CD14-positive monocyte (primary cell): ENCODE measurements around the gene PRSS1. TPM values are rescaled to one million over a fixed set of nuclear protein-coding genes. Genes with fewer than 3 reads are reported as not detected.

Experiments used
- DNase-seq, 3 donors: peaks; one replicate each; pipeline ENCODE4 v3.0.0-alpha.2; 2011 to 2022
- H2AFZ ChIP-seq: 2 replicates; pipeline ENCODE4 v1.6.0; 2012; ENCODE audit warnings: mild to moderate bottlenecking, low read depth, low read length, inconsistent platforms; ENCODE audit not compliant: insufficient read depth, poor library complexity, severe bottlenecking
- H3K27ac ChIP-seq, 2 donors: 1 replicate in 1 of 2; 2 replicates in 1 of 2; pipeline ENCODE4 v1.5.1; 2012 to 2013; ENCODE audit warnings: low read length in 2 of 2, control low read depth in 1 of 2, inconsistent platforms in 1 of 2, low read depth in 1 of 2, mild to moderate bottlenecking in 1 of 2
- H3K27me3 ChIP-seq, 2 donors: one replicate each; pipeline versions ENCODE4 v1.6.0 to v1.6.1; 2011 to 2013; ENCODE audit warnings: low read length in 2 of 2; ENCODE audit not compliant: control insufficient read depth in 2 of 2, insufficient read depth in 2 of 2
- H3K36me3 ChIP-seq, 2 donors: replicated peaks in 1 of 2; 1 replicate in 1 of 2; 2 replicates in 1 of 2; pipeline versions ENCODE4 v1.5.1 to v1.6.1; 2012 to 2013; ENCODE audit warnings: low read length in 2 of 2, control low read depth in 1 of 2, inconsistent platforms in 1 of 2, mild to moderate bottlenecking in 1 of 2; ENCODE audit not compliant: insufficient read depth in 2 of 2, control insufficient read depth in 1 of 2
- H3K4me1 ChIP-seq, 2 donors: 1 replicate in 1 of 2; 2 replicates in 1 of 2; pipeline versions ENCODE4 v1.5.1 to v1.6.1; 2012 to 2013; ENCODE audit warnings: low read length in 2 of 2, control low read depth in 1 of 2, inconsistent platforms in 1 of 2, mild to moderate bottlenecking in 1 of 2, moderate library complexity in 1 of 2; ENCODE audit not compliant: insufficient read depth in 2 of 2, control insufficient read depth in 1 of 2
- H3K4me2 ChIP-seq: replicated peaks from 2 replicates; pipeline ENCODE3; 2012; ENCODE audit warnings: low read length, moderate library complexity, mild to moderate bottlenecking; ENCODE audit not compliant: poor library complexity, severe bottlenecking; ENCODE audit errors: extremely low read depth
- H3K4me3 ChIP-seq, 3 experiments: fragments of 200-600 bp in 1 of 3; sonication (generic) in 1 of 3; replicated peaks in 1 of 3; 1 replicate in 2 of 3; 2 replicates in 1 of 3; pipeline ENCODE4 v1.5.1; 2011 to 2013; ENCODE audit warnings: low read length in 3 of 3, mild to moderate bottlenecking in 3 of 3, control low read depth in 2 of 3, low read depth in 2 of 3, inconsistent platforms in 1 of 3, moderate library complexity in 1 of 3
- H3K79me2 ChIP-seq: 2 replicates; pipeline ENCODE4 v1.6.0; 2012; ENCODE audit warnings: mild to moderate bottlenecking, control low read depth, inconsistent platforms, low read length, moderate library complexity; ENCODE audit not compliant: insufficient read depth
- H3K9ac ChIP-seq: 2 replicates; pipeline ENCODE4 v1.6.0; 2017; ENCODE audit warnings: low read length, mild to moderate bottlenecking; ENCODE audit not compliant: insufficient read depth, poor library complexity, severe bottlenecking
- H3K9me3 ChIP-seq, 2 donors: replicated peaks in 1 of 2; 1 replicate in 1 of 2; 2 replicates in 1 of 2; pipeline versions ENCODE4 v1.5.1 to v1.6.1; 2012 to 2013; ENCODE audit warnings: low read length in 2 of 2, control low read depth in 1 of 2; ENCODE audit not compliant: control insufficient read depth in 1 of 2, insufficient read depth in 1 of 2
- H4K20me1 ChIP-seq: 2 replicates; pipeline ENCODE4 v1.6.0; 2012; ENCODE audit warnings: mild to moderate bottlenecking, low read length, control low read depth, moderate library complexity; ENCODE audit not compliant: insufficient read depth
- H3K27ac Mint-ChIP-seq, 7 donors: one replicate each; pipeline ENCODE4 v1.8.0; 2020; ENCODE audit warnings: mild to moderate bottlenecking in 7 of 7, mixed read lengths in 7 of 7, moderate library complexity in 6 of 7, inconsistent platforms in 2 of 7
- H3K27me3 Mint-ChIP-seq, 3 donors: one replicate each; pipeline ENCODE4 v1.8.0; 2021 to 2022; ENCODE audit warnings: low read depth in 3 of 3, mild to moderate bottlenecking in 3 of 3, mixed read lengths in 3 of 3, moderate library complexity in 3 of 3, inconsistent platforms in 1 of 3
- H3K36me3 Mint-ChIP-seq, 2 donors: one replicate each; pipeline ENCODE4 v1.8.0; 2020; ENCODE audit warnings: mixed read lengths in 2 of 2, inconsistent platforms in 1 of 2, mild to moderate bottlenecking in 1 of 2
- H3K4me1 Mint-ChIP-seq: one replicate; pipeline ENCODE4 v1.8.0; 2020; ENCODE audit warnings: mild to moderate bottlenecking, mixed read lengths
- H3K4me3 Mint-ChIP-seq, 2 donors: one replicate each; pipeline ENCODE4 v1.8.0; 2020; ENCODE audit warnings: mild to moderate bottlenecking in 2 of 2, mixed read lengths in 2 of 2, moderate library complexity in 1 of 2
- H3K9me3 Mint-ChIP-seq, 7 donors: one replicate each; pipeline ENCODE4 v1.8.0; 2020 to 2022; ENCODE audit warnings: mixed read lengths in 7 of 7, mild to moderate bottlenecking in 6 of 7, moderate library complexity in 6 of 7, inconsistent platforms in 2 of 7
- WGBS: methylation state at CpG from one replicate; pipeline ENCODE4 v1.1.5; 2013; ENCODE audit warnings: missing lambda C conversion rate; ENCODE audit not compliant: insufficient coverage; 5-methylcytosine and 5-hydroxymethylcytosine counted together
- intact Hi-C, 2 donors: fragments of 100-400 bp; cut with micrococcal nuclease; formaldehyde crosslinking; loops; one replicate each; pipeline versions ENCODE4 v1.15.0 to v1.15.1; 2023
- polyA plus RNA-seq, 3 donors: library from polyadenylated mRNA; depleted of rRNA in 1 of 3; unstranded in 2 of 3; stranded (reverse) in 1 of 3; fragments of 300-500 nt in 2 of 3; fragments of >200 nt in 1 of 3; fragmentation: Illumina TruSeq in 2 of 3; gene quantifications; 1 replicate in 2 of 3; 2 replicates in 1 of 3; pipeline ENCODE4 v1.2.3, GENCODE V29; 2012 to 2021
- TF ChIP-seq, protein P1 (sequence below): fragments of 200-600 bp; IDR thresholded peaks from one replicate; pipeline ENCODE4 v1.8.0; 2022; ENCODE audit warnings: antibody characterized with exemption, mild to moderate bottlenecking

PRSS1 gene
- polyA plus RNA-seq, 3 donors = not detected

DNA sequence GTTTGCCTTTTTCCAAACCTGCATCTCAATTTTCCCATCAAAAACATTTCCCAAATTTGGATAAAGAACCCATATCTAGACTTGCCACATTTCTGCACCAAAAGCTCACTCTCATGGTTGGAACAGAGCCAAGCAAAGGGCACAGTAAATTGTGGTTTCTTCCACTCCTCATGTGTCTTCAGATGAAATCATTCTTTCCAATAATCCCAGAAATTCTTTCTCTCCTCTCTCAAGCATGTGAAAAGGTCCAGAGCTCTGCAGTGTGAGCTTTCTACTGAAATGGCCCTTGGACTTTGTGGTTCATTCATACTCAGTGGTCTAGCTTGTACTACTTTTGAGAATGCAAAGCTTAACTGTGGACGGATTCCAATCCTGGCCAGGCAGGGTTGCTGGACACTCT lies 41.3 kb downstream of the PRSS1 start:
- Histone ChIP-seq H3K4me3 (no peak overlapping the region), H2AFZ (no peak overlapping the region), H4K20me1 (no peaks in the 10 kb centered on the region), H3K9ac (no peak overlapping the region), H3K4me2 (no peak overlapping the region), H3K79me2 (no peaks in the 10 kb centered on the region), H3K27ac (no peak overlapping the region), H3K4me1 (no peaks in the 10 kb centered on the region), H3K9me3 (no peaks in the 10 kb centered on the region), H3K36me3 (no peaks in the 10 kb centered on the region), H3K27me3 (peaks cover 6 to 9% of the 10 kb centered on the region in 2 donors)
- Mint-ChIP-seq H3K9me3 (no peaks in the 10 kb centered on the region), H3K27ac (no peak overlapping the region), H3K36me3 (no peaks in the 10 kb centered on the region), H3K27me3 (peaks cover 11 to 16% (median 12%) of the 10 kb centered on the region in 3 donors), H3K4me3 (no peak overlapping the region), H3K4me1 (no peaks in the 10 kb centered on the region)
- intact Hi-C loops = no loop called here
- DNase-seq = no peak
- no CpG with 5 or more reads among the region's 1 CpG for WGBS
- TF ChIP-seq, protein P1, sequence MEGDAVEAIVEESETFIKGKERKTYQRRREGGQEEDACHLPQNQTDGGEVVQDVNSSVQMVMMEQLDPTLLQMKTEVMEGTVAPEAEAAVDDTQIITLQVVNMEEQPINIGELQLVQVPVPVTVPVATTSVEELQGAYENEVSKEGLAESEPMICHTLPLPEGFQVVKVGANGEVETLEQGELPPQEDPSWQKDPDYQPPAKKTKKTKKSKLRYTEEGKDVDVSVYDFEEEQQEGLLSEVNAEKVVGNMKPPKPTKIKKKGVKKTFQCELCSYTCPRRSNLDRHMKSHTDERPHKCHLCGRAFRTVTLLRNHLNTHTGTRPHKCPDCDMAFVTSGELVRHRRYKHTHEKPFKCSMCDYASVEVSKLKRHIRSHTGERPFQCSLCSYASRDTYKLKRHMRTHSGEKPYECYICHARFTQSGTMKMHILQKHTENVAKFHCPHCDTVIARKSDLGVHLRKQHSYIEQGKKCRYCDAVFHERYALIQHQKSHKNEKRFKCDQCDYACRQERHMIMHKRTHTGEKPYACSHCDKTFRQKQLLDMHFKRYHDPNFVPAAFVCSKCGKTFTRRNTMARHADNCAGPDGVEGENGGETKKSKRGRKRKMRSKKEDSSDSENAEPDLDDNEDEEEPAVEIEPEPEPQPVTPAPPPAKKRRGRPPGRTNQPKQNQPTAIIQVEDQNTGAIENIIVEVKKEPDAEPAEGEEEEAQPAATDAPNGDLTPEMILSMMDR = no peak

DNA sequence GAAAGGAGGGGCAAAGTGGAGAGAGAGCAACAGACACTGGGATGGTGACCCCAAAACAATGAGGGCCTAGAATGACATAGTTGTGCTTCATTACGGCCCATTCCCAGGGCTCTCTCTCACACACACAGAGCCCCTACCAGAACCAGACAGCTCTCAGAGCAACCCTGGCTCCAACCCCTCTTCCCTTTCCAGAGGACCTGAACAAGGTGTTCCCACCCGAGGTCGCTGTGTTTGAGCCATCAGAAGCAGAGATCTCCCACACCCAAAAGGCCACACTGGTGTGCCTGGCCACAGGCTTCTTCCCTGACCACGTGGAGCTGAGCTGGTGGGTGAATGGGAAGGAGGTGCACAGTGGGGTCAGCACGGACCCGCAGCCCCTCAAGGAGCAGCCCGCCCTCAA lies 42.2 kb downstream of the PRSS1 start:
- H3K27ac ChIP-seq = no peak overlapping the region

More for the DNA sequence above, 42.2 kb downstream of the PRSS1 start:
- Mint-ChIP-seq H3K4me1 (peaks cover 5% of the 10 kb centered on the region), H3K9me3 (peaks cover 0 to 7% (median 3%) of the 10 kb centered on the region in 7 donors), H3K4me3 (no peak overlapping the region), H3K27me3 (peaks cover 20 to 25% (median 22%) of the 10 kb centered on the region in 3 donors), H3K27ac (no peak overlapping the region), H3K36me3 (peaks cover 0 to 4% of the 10 kb centered on the region in 2 donors)
- H3K4me3 ChIP-seq = no peak overlapping the region
- peaks cover under 1% of the 10 kb centered on the region in 2 donors for H3K4me1 ChIP-seq
- no peak overlapping the region for H2AFZ ChIP-seq
- intact Hi-C loops = no loop called here
- no peak for DNase-seq
- peaks cover 16 to 19% of the 10 kb centered on the region in 2 donors for H3K27me3 ChIP-seq
- no peaks in the 10 kb centered on the region for H3K36me3 ChIP-seq
- 100% methylated on average over 1 of the region's 7 CpGs for WGBS
- no peaks in the 10 kb centered on the region for H4K20me1 ChIP-seq
- TF ChIP-seq, protein P1 = no peak
- H3K4me2 ChIP-seq = no peak overlapping the region
- no peak overlapping the region for H3K9ac ChIP-seq
- peaks cover 0 to 6% of the 10 kb centered on the region in 2 donors for H3K9me3 ChIP-seq
- no peaks in the 10 kb centered on the region for H3K79me2 ChIP-seq
